SH-SY5Y (cell line): ENCODE measurements around the gene LMO4.

Experiments
- GATA2 ChIP-seq: IDR thresholded peaks from 2 replicates; pipeline ENCODE4 v1.6.1; 2011; ENCODE audit warnings: mild to moderate bottlenecking, low read depth, low read length
- GATA3 ChIP-seq: IDR thresholded peaks from 2 replicates; pipeline ENCODE4 v1.6.1; 2011; ENCODE audit warnings: low read depth, mild to moderate bottlenecking, low read length, moderate library complexity

GRCh38 chr1:87314091-87314490 lies 14.6 kb upstream of the LMO4 start:
- TF ChIP-seq GATA3 (no peak), GATA2 (no peak)
